RWPE1 (cell line): ENCODE measurements around the gene OSBPL10.

Experiments used
- CTCF ChIA-PET: fragments of 350-600 bp; sonication (Branson Sonifier 250); formaldehyde crosslinking; extraction: SDS; loops from one replicate; lab custom pipeline; 2021; lab: Yijun Ruan, JAX
- POLR2A ChIA-PET: fragments of 400-600 bp; formaldehyde crosslinking; extraction: SDS; loops from one replicate; lab custom pipeline; 2020; ENCODE audit warnings: antibody characterized with exemption; ENCODE audit not compliant: low non-redundant PET; lab: Yijun Ruan, JAX
- DNase-seq: peaks from one replicate; pipeline ENCODE4 v3.0.0; 2012; ENCODE audit warnings: low spot score
- H3K27ac ChIP-seq: fragments of 450-650 bp; 2 replicates; pipeline ENCODE4 v1.5.1; 2017
- CTCF ChIP-seq: fragments of 450-650 bp; conservative IDR thresholded peaks from 2 replicates; pipeline ENCODE4 v1.5.1; 2017; ENCODE audit warnings: low read depth, mild to moderate bottlenecking

Gene OSBPL10

GRCh38 chr3:31634476-31634875 is 346.6 kb downstream of the OSBPL10 start:
- ChIA-PET POLR2A (no interaction called here), CTCF (no interaction called here)
- DNase-seq: no peak
- TF ChIP-seq CTCF: no peak
- H3K27ac ChIP-seq: no peak overlapping the region

GRCh38 chr3:31629054-31629453 is 352.0 kb downstream of the OSBPL10 start:
- no peak overlapping the region for H3K27ac ChIP-seq
- no peak for TF ChIP-seq CTCF
- ChIA-PET CTCF (no interaction called here), POLR2A (no interaction called here)
- no peak for DNase-seq

- no peak overlapping the region for H3K27ac ChIP-seq
- ChIA-PET POLR2A (no interaction called here), CTCF (no interaction called here)
- no peak for DNase-seq
- no peak for TF ChIP-seq CTCF
Measured at GRCh38 chr3:31625358-31625757, 355.7 kb downstream of the OSBPL10 start.

- ChIA-PET POLR2A (no interaction called here), CTCF (no interaction called here)
- H3K27ac ChIP-seq: no peak overlapping the region
- no peak for DNase-seq
- TF ChIP-seq CTCF: no peak
Measured at GRCh38 chr3:31624083-31624709, 356.9 kb downstream of the OSBPL10 start.

- no peak overlapping the region for H3K27ac ChIP-seq
- no peak for DNase-seq
- ChIA-PET POLR2A (no interaction called here), CTCF (no interaction called here)
- no peak for TF ChIP-seq CTCF
Measured at GRCh38 chr3:31622636-31623288, 358.3 kb downstream of the OSBPL10 start.

DNA sequence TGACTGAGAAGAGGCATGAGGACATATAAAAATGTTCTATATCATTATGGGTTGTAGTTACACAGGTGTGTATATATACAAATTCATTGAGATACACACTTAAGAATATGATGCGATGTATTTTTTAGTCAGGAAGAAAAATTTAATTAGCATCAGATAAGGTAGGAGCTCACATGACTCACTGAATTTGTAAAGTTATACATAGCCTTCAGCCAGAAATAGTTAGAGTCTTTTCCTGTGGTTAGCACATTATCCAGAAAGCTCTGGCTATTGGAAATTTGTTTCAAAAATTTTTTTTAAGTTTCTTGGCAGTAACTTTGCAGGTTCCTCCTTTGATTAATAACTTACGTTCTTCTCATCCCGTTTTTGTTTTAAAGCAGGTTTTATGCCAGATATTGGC is 359.7 kb downstream of the OSBPL10 start:
- POLR2A ChIA-PET: no interaction called here

More for the DNA sequence above, 359.7 kb downstream of the OSBPL10 start:
- DNase-seq: no peak
- CTCF ChIA-PET: no interaction called here
- no peak overlapping the region for H3K27ac ChIP-seq
- no peak for TF ChIP-seq CTCF
